SK-N-MC (cell line): ENCODE measurements around the gene DDX5.
"Not testable (repeated sequence)": the region's sequence is repeated elsewhere in the genome, so short reads cannot be mapped to it uniquely, and the experiment has no call there.

ENCODE experiments used
- DNase-seq: peaks from one replicate; pipeline ENCODE4 v3.0.0-alpha.2; 2011; ENCODE audit warnings: low read depth, low spot score
- H3K27ac ChIP-seq: fragments of 200-600 bp; sonication (generic); 2 replicates; pipeline ENCODE4 v1.5.1; 2016; ENCODE audit warnings: mixed run types
- H3K36me3 ChIP-seq: fragments of 200-600 bp; sonication (generic); 2 replicates; pipeline ENCODE4 v1.6.1; 2017; ENCODE audit warnings: antibody characterized with exemption, low read length, mixed read lengths; ENCODE audit not compliant: insufficient read depth
- H3K4me3 ChIP-seq: fragments of 200-600 bp; sonication (generic); 2 replicates; pipeline ENCODE4 v1.5.1; 2016
- H3K9ac ChIP-seq: fragments of 200-600 bp; sonication (generic); 2 replicates; pipeline ENCODE4 v1.8.0; 2017; ENCODE audit warnings: mixed run types, mixed read lengths; ENCODE audit not compliant: insufficient read length
- H3K9me3 ChIP-seq: fragments of 200-600 bp; sonication (generic); 2 replicates; pipeline ENCODE4 v1.6.1; 2017; ENCODE audit warnings: low read depth, mild to moderate bottlenecking, antibody characterized with exemption, low read length, moderate library complexity, mixed read lengths
- EZH2 ChIP-seq: fragments of 200-600 bp; sonication (generic); IDR thresholded peaks from one replicate; pipeline ENCODE4 v1.6.1; 2017; ENCODE audit warnings: antibody characterized with exemption
- FOXP2 ChIP-seq: optimal IDR thresholded peaks from 2 replicates; pipeline ENCODE3; 2011; ENCODE audit warnings: mild to moderate bottlenecking, moderate library complexity; ENCODE audit not compliant: insufficient read depth; ENCODE audit errors: extremely low read length, control extremely low read depth
- POLR2AphosphoS5 ChIP-seq: IDR thresholded peaks from 2 replicates; pipeline ENCODE4 v1.6.1; 2012; ENCODE audit warnings: mild to moderate bottlenecking, low read depth, low read length, borderline replicate concordance

Gene DDX5

DNA sequence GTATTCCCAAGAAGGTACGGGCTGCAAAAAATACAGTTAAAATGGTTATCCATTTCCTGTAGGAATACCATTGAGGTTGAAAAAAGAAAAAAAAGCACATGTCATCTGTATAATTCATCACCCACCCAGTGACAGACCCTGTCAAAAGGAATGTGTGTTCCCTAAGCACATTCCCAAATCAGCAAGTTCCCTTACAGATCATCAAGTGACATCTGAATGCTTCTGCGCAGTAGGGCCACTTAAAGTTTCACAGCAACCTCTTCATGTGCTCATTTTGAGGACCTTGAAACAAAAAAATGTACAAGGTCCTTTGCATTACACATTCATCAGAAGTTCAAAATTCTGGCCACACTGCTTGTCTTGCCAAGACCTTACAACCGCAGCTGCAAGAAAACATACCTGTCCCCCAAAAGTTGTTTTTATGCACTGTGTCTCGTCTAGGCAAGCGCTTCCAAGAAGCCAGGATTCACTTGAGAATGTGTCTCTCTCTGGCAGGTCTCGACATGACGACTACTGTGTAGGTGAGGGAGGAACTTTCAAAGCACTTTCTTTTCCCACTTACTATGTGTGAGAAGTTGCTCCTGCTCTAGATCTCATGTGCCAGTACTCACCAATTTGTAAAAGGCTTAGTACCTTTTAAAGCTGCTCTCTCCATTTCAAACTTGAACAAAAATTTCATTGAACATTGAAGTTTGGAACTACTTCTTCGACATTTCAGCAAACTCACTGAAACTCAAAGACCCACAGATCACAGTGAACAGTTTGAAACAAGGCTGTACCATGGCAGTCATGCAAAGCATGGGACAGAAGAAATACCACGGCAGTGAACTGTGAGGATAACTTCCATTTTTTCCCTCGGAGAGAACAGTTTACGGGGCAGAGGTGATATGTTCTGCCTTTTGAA lies 5.0 kb downstream of the DDX5 start:
- Histone ChIP-seq H3K27ac (peak overlapping the region; percentile 56), H3K4me3 (no peak overlapping the region), H3K36me3 (peaks cover 81% of the 10 kb centered on the region), H3K9ac (no peak overlapping the region), H3K9me3 (no peaks in the 10 kb centered on the region)
- no peak for DNase-seq
- TF ChIP-seq EZH2 (no peak), POLR2AphosphoS5 (no peak), FOXP2 (no peak)

DNA sequence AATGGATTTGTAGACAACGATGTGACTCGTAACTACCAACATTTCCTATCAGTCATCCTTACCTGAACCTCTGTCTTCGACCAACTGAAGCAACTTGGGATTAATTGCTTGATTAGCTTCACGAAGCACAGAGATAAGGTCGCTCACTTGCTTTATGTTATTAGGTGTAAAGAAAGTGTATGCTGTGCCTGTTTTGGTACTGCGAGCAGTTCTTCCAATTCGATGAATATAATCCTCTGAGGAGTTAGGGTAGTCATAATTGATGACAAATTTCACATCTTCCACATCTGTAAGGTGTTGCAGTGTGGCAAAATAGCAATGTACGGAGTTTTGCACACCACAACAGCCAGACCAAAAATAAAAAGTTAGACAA lies 5.6 kb downstream of the DDX5 start:
- Histone ChIP-seq H3K27ac (no peak overlapping the region; the same call in 1 of the 2 replicates), H3K4me3 (no peak overlapping the region), H3K9ac (no peak overlapping the region), H3K36me3 (peaks cover 79% of the 10 kb centered on the region), H3K9me3 (no peaks in the 10 kb centered on the region)
- TF ChIP-seq FOXP2 (no peak), POLR2AphosphoS5 (no peak), EZH2 (no peak)
- DNase-seq: no peak

DNA sequence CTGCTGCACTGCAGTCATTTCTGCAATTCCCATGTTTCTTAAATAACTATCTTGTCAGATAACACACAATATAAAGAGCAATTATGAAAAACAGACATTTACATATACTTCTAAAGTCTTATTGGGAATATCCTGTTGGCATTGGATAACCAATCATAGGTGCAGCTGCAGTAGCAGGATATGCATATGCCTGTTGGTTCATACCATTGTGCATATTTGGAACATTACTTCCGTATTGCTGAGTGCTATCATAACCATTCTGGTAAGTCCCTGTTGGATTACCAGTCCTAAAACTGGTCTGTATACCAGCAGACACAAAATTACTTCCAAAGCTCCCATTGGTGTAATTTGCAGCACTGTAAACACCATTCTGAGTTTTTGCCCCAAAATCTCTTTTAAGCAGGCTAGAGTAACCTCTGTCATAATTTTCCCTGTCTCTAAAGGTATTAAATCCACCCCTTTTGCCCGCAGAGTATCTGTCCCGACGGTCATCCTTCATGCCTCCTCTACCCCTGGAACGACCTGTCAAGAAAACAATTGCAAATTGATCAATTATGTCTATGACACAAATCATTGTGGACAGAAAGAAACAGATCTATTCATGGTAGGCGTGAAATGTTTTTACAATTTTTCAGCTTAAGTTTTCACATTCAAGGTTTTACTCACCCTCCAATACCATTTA lies 6.1 kb downstream of the DDX5 start:
- Histone ChIP-seq H3K27ac (peak overlapping the region; percentile 37), H3K4me3 (no peak overlapping the region), H3K36me3 (peaks cover 74% of the 10 kb centered on the region), H3K9me3 (no peaks in the 10 kb centered on the region), H3K9ac (no peak overlapping the region)
- TF ChIP-seq EZH2: no peak
- no peak for TF ChIP-seq POLR2AphosphoS5
- no peak for TF ChIP-seq FOXP2
- DNase-seq: no peak

DNA sequence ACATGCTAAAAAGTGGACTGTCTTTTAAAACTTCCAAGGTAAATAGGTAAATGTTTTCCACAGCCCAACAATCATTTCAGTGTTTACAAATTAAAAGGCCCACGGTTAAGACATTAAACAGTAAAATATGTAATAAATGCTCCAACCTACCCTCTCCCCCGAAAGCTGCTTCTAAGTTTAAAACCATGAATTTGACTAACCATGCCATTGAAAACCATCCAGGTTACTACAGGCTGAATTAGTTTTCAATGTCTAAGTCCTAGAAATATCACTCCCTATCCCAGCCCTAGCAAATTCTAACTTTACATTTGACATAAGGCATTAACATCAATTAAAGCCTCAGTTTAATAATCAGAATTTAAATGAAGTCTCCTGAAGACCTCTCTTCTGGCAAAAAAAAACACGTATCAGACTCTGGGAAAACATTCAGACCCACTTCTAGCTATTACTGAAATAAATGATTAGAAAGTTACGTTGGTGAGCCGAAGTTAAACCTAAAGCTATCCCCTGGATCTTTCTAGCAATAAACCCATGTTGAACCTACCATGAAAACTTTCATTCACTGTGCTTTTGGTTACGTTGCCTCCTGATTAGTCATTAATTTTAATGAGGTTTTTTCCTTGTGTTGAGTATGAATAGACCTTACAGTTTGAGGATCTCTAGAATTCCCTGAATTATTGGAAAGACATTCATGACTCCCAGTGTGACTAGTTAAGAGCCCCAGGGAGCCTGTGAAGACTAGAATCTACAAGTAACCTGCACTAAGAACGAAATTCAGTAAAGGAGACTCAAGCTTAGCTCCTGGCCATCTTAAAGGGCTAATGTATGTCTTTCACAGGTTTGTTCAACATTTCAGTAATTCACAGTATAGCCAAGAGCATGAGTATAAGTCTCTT lies 7.5 kb downstream of the DDX5 start:
- no peaks in the 10 kb centered on the region for H3K9me3 ChIP-seq
- TF ChIP-seq FOXP2: no peak
- TF ChIP-seq EZH2: no peak
- peak overlapping the region; percentile 92 for H3K27ac ChIP-seq
- H3K9ac ChIP-seq: no peak overlapping the region
- peaks cover 60% of the 10 kb centered on the region for H3K36me3 ChIP-seq
- DNase-seq: no peak
- no peak overlapping the region for H3K4me3 ChIP-seq

DNA sequence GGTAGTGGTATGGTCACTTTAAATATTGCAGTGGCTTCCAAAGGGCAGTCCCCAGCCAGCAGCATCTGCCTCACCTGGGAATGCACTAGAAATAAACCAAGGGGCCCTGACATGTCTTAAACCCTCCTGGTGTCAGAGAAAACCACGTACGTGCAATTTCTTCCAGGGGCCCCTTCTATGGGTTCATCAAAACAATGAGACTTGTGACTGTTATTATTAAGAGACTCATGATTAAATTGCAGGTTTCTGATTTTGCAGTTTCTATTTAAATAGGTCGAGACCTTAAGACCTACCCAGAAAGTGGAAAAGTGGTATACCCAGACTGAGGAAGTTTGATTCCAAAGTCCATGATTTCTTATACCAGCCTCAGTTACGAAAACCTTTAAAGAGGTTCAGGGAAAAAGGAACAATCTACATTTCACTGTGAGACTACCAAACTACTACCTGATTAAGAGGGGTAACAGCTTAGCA lies 8.5 kb downstream of the DDX5 start:
- Histone ChIP-seq H3K27ac (peak overlapping the region; percentile 92), H3K9me3 (no peaks in the 10 kb centered on the region), H3K4me3 (peak overlapping the region; percentile 93), H3K36me3 (peaks cover 58% of the 10 kb centered on the region), H3K9ac (peak overlapping the region; percentile 79)
- no peak for DNase-seq
- TF ChIP-seq POLR2AphosphoS5 (no peak), FOXP2 (no peak), EZH2 (no peak)

DNA sequence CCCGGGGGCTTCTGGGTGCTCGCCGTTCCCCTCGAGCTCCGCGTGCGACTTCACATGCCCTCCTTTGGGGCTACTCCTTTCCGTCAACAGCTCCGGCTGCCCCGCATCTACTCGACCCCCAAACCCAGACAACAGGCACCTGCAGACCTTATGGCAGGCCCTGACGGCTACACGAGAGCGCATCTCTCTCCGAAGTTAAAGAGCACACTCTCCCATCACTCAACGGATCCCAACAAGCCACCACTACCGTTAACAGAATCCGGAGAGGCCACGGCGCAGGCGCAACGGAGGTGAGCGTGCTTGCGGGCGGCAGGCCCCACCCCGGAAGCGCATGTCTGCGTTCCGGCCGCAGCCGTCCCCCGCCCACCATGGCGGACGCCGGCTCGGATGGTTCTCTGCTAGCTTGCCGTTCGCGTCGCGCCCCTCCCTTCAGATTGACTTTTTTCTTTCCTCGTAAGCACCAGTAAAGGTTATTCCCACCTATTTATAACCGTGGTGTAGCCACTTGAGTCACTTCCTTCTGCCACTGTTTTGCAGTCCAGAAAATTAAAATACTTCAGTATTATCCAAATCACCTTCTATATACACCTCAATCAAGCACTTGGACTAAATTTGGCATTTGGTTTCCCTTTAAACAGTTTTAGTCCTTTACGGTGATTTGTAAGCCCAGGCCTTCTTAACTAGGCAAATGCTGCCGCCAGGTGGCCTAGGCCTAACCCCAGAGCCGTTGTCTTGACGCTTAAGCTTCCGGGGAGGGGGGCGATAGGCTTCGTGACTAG lies 9.1 kb downstream of the DDX5 start, which contains the start of gene POLG2:
POLG2 (minus strand) TSS at position 269 of the 779 bp plus-strand sequence; CDS start at position 183, 86 bp downstream.
- Histone ChIP-seq H3K36me3 (peaks cover 58% of the 10 kb centered on the region), H3K9ac (peak within 1 kb of the TSS; percentile 84), H3K9me3 (no peaks in the 10 kb centered on the region), H3K27ac (peak within 1 kb of the TSS; percentile 92), H3K4me3 (peak within 1 kb of the TSS; percentile 93)
- DNase-seq: peak; percentile 52
- TF ChIP-seq POLR2AphosphoS5 (peak; percentile 95), EZH2 (no peak), FOXP2 (no peak)

DNA sequence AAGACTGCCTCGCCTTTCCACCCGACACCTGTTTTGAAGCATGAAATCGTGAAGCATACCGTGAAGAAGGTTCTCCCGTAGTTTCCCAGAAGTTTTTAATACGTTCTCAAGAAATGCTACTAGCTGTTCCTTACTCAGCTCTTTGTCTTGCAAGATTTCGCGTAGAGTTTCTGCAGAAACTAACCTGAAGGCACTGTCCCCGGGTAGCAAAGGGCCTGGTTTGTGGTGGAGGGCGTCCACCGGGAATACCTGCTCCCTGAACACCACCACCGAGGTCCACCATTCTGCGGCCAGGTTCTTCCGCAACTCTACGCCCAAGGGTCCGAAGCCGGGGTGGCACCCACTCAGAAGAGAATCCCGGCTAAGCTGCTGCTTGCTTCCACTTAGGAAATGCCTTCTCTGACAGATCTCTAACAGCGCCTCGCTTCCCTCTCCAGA lies 9.7 kb downstream of the DDX5 start:
- Histone ChIP-seq H3K27ac (peak overlapping the region; percentile 92; the same call in 1 of the 2 replicates), H3K9ac (peak overlapping the region; percentile 84), H3K4me3 (peak overlapping the region; percentile 93), H3K9me3 (no peaks in the 10 kb centered on the region), H3K36me3 (peaks cover 58% of the 10 kb centered on the region)
- TF ChIP-seq POLR2AphosphoS5 (no peak), FOXP2 (no peak), EZH2 (no peak)
- DNase-seq: no peak

DNA sequence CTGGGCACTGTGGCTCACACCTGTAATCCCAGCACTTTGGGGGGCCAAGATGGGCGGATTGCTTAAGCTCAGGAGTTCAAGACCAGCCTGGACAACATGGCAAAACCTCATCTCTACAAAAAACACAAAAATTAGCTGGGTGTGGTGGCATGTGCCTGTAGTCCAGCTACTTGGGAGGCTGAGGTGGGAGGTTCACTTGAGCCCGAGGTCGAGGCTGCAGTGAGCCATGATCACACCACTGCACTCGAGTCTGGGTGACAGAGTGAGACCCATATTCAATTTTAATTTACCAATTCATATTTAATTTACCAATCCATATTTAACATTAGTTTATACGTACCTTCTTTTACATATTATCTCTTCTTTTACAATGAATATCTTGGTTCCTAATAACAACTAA lies 10.8 kb downstream of the DDX5 start:
- not testable (repeated sequence) for H3K9me3 ChIP-seq, H3K9ac ChIP-seq, DNase-seq, H3K27ac ChIP-seq
- peaks cover 56% of the 10 kb centered on the region for H3K36me3 ChIP-seq
- H3K4me3 ChIP-seq: peak overlapping the region; percentile 93
